Testis (tissue), 2 donors: Measurements from ENCODE around the gene RAPH1.

ENCODE experiments used
- POLR2A ChIP-seq: fragments of 450-650 bp; IDR thresholded peaks from one replicate; pipeline ENCODE4 v1.6.1; 2017; ENCODE audit warnings: antibody characterized with exemption, mild to moderate bottlenecking, moderate library complexity
- TF ChIP-seq, protein P1 (sequence below), 3 experiments: fragments of 450-650 bp in 2 of 3; fragments of 200-600 bp in 1 of 3; sonication (generic) in 1 of 3; IDR thresholded peaks; one replicate each; pipeline ENCODE4 v1.5.1; 2016 to 2019; ENCODE audit warnings: antibody characterized with exemption in 3 of 3, mild to moderate bottlenecking in 2 of 3, moderate library complexity in 1 of 3

DNA sequence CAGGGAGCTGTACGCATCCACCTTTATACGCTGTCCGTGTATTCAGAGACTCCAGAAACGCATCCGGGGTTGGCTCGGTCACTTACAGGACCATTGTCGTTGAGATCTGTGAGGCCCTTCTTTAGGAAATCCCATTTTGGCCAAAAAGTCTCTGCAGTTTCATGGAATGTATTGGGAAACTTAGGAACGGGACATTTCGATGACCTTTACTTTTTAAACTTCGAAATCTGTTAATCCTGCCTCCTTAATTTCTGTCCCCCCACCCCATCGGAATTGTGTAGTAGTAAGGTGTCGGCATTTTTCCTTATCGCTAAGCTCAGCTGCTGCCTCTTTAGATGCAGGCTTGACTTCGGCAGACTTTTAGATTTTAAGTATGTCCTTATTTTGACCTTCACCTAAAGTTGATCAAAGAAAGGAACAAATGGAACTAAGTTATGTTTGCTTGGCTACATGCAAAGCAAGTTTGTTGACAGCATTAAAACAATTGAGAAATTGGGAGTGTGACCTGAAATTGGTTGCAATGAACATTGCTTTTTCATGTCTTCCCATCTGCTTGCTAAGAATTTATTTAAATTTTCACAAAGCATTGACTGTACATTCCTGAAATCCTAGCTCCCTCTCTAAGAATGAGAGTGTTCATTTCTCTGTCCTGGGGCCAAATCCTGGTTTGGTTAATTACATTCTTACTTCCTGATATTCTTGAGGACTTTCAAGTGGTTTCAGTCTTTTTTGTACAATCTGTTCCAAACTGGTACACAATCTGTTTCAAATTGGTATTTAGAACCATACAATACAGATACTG is 884 bp upstream of the RAPH1 start:
- TF ChIP-seq, protein P1, sequence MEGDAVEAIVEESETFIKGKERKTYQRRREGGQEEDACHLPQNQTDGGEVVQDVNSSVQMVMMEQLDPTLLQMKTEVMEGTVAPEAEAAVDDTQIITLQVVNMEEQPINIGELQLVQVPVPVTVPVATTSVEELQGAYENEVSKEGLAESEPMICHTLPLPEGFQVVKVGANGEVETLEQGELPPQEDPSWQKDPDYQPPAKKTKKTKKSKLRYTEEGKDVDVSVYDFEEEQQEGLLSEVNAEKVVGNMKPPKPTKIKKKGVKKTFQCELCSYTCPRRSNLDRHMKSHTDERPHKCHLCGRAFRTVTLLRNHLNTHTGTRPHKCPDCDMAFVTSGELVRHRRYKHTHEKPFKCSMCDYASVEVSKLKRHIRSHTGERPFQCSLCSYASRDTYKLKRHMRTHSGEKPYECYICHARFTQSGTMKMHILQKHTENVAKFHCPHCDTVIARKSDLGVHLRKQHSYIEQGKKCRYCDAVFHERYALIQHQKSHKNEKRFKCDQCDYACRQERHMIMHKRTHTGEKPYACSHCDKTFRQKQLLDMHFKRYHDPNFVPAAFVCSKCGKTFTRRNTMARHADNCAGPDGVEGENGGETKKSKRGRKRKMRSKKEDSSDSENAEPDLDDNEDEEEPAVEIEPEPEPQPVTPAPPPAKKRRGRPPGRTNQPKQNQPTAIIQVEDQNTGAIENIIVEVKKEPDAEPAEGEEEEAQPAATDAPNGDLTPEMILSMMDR (IDR thresholded peaks at IDR 0.05), result no peak
- TF ChIP-seq POLR2A, result no peak
